GM12878 (cell line): ENCODE measurements around the gene ZFP3.

Experiments
- BCLAF1 ChIP-seq: fragments of 450-650 bp; IDR thresholded peaks from 2 replicates; pipeline ENCODE4 v1.6.1; 2017; ENCODE audit warnings: antibody characterized with exemption, mild to moderate bottlenecking, moderate library complexity
- EZH2 ChIP-seq: IDR thresholded peaks from 2 replicates; pipeline ENCODE4 v1.6.1; 2012; ENCODE audit warnings: low read depth, mild to moderate bottlenecking, control low read depth, inconsistent platforms, low read length, borderline replicate concordance; ENCODE audit not compliant: control insufficient read depth
- HCFC1 ChIP-seq: fragments of 150-350 bp; IDR thresholded peaks from 2 replicates; pipeline ENCODE4 v1.6.1; 2014; ENCODE audit warnings: low read length
- NFYA ChIP-seq: IDR thresholded peaks from 2 replicates; pipeline ENCODE4 v1.6.1; 2011; ENCODE audit warnings: low read depth, mild to moderate bottlenecking, low read length, improper control_type of control experiment, borderline replicate concordance
- POLR2A ChIP-seq: IDR thresholded peaks from 2 replicates; pipeline ENCODE4 v1.6.1; 2011; ENCODE audit warnings: low read depth, mild to moderate bottlenecking, low read length
- SP1 ChIP-seq: IDR thresholded peaks from one replicate; pipeline ENCODE4 v1.6.1; 2011; ENCODE audit warnings: low read depth, low read length
- TAF1 ChIP-seq: IDR thresholded peaks from 2 replicates; pipeline ENCODE4 v1.6.1; 2011; ENCODE audit warnings: mild to moderate bottlenecking, low read depth, low read length, borderline replicate concordance
- TF ChIP-seq, protein P1 (sequence below): fragments of 450-650 bp; formaldehyde crosslinking; IDR thresholded peaks from 2 replicates; pipeline ENCODE4 v1.5.0; 2022; ENCODE audit warnings: mild to moderate bottlenecking, missing genetic modification characterization
- TF ChIP-seq, protein P2 (sequence below), 3 experiments: IDR thresholded peaks in 2 of 3; conservative IDR thresholded peaks in 1 of 3; 2 replicates each; pipeline ENCODE4 v1.5.1; 2011; ENCODE audit warnings: low read depth in 3 of 3, low read length in 3 of 3, mild to moderate bottlenecking in 3 of 3, control low read depth in 2 of 3, moderate library complexity in 2 of 3, inconsistent platforms in 1 of 3, mixed read lengths in 1 of 3; ENCODE audit not compliant: control insufficient read depth in 2 of 3, insufficient read depth in 1 of 3; ENCODE audit errors: extremely low read depth in 1 of 3

- TF ChIP-seq, protein P1, sequence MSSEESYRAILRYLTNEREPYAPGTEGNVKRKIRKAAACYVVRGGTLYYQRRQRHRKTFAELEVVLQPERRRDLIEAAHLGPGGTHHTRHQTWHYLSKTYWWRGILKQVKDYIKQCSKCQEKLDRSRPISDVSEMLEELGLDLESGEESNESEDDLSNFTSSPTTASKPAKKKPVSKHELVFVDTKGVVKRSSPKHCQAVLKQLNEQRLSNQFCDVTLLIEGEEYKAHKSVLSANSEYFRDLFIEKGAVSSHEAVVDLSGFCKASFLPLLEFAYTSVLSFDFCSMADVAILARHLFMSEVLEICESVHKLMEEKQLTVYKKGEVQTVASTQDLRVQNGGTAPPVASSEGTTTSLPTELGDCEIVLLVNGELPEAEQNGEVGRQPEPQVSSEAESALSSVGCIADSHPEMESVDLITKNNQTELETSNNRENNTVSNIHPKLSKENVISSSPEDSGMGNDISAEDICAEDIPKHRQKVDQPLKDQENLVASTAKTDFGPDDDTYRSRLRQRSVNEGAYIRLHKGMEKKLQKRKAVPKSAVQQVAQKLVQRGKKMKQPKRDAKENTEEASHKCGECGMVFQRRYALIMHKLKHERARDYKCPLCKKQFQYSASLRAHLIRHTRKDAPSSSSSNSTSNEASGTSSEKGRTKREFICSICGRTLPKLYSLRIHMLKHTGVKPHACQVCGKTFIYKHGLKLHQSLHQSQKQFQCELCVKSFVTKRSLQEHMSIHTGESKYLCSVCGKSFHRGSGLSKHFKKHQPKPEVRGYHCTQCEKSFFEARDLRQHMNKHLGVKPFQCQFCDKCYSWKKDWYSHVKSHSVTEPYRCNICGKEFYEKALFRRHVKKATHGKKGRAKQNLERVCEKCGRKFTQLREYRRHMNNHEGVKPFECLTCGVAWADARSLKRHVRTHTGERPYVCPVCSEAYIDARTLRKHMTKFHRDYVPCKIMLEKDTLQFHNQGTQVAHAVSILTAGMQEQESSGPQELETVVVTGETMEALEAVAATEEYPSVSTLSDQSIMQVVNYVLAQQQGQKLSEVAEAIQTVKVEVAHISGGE (CRISPR knock-in tag), result no peak
- TF ChIP-seq NFYA (no peak), SP1 (no peak), TAF1 (no peak), EZH2 (no peak), BCLAF1 (no peak), HCFC1 (no peak), POLR2A (no peak)
- TF ChIP-seq, protein P2, sequence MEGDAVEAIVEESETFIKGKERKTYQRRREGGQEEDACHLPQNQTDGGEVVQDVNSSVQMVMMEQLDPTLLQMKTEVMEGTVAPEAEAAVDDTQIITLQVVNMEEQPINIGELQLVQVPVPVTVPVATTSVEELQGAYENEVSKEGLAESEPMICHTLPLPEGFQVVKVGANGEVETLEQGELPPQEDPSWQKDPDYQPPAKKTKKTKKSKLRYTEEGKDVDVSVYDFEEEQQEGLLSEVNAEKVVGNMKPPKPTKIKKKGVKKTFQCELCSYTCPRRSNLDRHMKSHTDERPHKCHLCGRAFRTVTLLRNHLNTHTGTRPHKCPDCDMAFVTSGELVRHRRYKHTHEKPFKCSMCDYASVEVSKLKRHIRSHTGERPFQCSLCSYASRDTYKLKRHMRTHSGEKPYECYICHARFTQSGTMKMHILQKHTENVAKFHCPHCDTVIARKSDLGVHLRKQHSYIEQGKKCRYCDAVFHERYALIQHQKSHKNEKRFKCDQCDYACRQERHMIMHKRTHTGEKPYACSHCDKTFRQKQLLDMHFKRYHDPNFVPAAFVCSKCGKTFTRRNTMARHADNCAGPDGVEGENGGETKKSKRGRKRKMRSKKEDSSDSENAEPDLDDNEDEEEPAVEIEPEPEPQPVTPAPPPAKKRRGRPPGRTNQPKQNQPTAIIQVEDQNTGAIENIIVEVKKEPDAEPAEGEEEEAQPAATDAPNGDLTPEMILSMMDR (IDR thresholded peaks at IDR 0.05 in 2 of 3, conservative IDR thresholded peaks at IDR 0.05 in 1 of 3; ENCODE audit: control insufficient read depth in 2 of 3, extremely low read depth in 1 of 3, insufficient read depth in 1 of 3, low read depth in 3 of 3, low read length in 3 of 3), result no peak
Observed at GRCh38 chr17:5097101-5097834, 19.0 kb downstream of the ZFP3 start.
